LNCaP clone FGC (cell line): ENCODE measurements around the gene GNG12.

Experiments used
- DNase-seq: peaks from one replicate; pipeline ENCODE4 v3.0.0-alpha.2; 2011; ENCODE audit warnings: low read depth
- H3K4me3 ChIP-seq: 2 replicates; pipeline ENCODE4 v1.5.1; 2011; ENCODE audit warnings: mild to moderate bottlenecking, low read depth, low read length, control low read depth
- CTCF ChIP-seq: IDR thresholded peaks from 2 replicates; pipeline ENCODE4 v1.5.1; 2012; ENCODE audit warnings: mild to moderate bottlenecking; ENCODE audit not compliant: control insufficient read depth, insufficient read depth; ENCODE audit errors: extremely low read depth

The GNG12 gene

GRCh38 chr1:67817319-67817718 is 15.9 kb downstream of the GNG12 start:
- no peak for DNase-seq
- H3K4me3 ChIP-seq: no peak overlapping the region
- TF ChIP-seq CTCF: no peak

- TF ChIP-seq CTCF: no peak
- no peak overlapping the region for H3K4me3 ChIP-seq
- DNase-seq: no peak
These were observed 16.8 kb downstream of the GNG12 start for GRCh38 chr1:67816506-67816905.

GRCh38 chr1:67816095-67816475 is 17.2 kb downstream of the GNG12 start:
- no peak for TF ChIP-seq CTCF

GRCh38 chr1:67815303-67816094 is 17.8 kb downstream of the GNG12 start:
- no peak for DNase-seq
- H3K4me3 ChIP-seq: no peak overlapping the region
- no peak for TF ChIP-seq CTCF

More at GRCh38 chr1:67816095-67816475, 17.2 kb downstream of the GNG12 start:
- DNase-seq: no peak
- H3K4me3 ChIP-seq: no peak overlapping the region

- DNase-seq: peak; percentile 59
- peak overlapping the region; percentile 30 for H3K4me3 ChIP-seq
- no peak for TF ChIP-seq CTCF
These were observed 19.0 kb downstream of the GNG12 start for GRCh38 chr1:67814121-67814772.

GRCh38 chr1:67812226-67812625 is 21.0 kb downstream of the GNG12 start:
- no peak for DNase-seq
- no peak for TF ChIP-seq CTCF
- H3K4me3 ChIP-seq: no peak overlapping the region
